ENCODE measurements around the gene ADGRV1. TPM values are rescaled to one million over a fixed set of nuclear protein-coding genes. Genes with fewer than 3 reads are reported as not detected.
"Not testable (repeated sequence)": the region's sequence is repeated elsewhere in the genome, so short reads cannot be mapped to it uniquely, and the experiment has no call there.

The ADGRV1 gene
- total RNA-seq, 4 donors from 2014 or later, result 0.08 to 0.87 (median 0.41) TPM

DNA sequence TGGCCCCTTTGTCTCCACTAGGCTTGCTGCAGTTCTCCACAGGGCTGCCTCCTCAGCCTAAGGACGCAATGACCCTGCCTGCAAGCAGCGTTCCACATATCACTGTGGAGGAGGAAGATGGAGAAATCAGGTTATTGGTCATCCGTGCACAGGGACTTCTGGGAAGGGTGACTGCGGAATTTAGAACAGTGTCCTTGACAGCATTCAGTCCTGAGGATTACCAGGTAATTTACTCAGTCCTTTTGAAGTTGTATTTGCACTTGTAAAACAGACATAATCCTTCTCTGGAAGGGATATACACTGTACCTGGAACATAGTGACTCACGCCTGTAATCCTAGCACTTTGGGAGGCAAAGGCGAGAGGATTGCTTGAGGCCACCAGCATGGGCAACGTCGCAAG is 116.6 kb downstream of the ADGRV1 start:
- 83 to 97% methylated on average over 6 to 7 of the region's 8 CpGs for WGBS, 2 donors (ENCODE audit: low coverage in 1 of 2)
- Histone ChIP-seq H3K4me1 (no peaks in the 10 kb centered on the region), H3K27ac (no peak overlapping the region), H3K4me3 (no peak overlapping the region), H3K36me3 (no peaks in the 10 kb centered on the region), H3K27me3 (no peaks in the 10 kb centered on the region), H3K9me3 (no peaks in the 10 kb centered on the region)
- TF ChIP-seq EP300 (IDR thresholded peaks at IDR 0.05) (no peak), POLR2AphosphoS5 (IDR thresholded peaks at IDR 0.05) (no peak), POLR2A (IDR thresholded peaks at IDR 0.05) (no peak)
- TF ChIP-seq, protein P1, sequence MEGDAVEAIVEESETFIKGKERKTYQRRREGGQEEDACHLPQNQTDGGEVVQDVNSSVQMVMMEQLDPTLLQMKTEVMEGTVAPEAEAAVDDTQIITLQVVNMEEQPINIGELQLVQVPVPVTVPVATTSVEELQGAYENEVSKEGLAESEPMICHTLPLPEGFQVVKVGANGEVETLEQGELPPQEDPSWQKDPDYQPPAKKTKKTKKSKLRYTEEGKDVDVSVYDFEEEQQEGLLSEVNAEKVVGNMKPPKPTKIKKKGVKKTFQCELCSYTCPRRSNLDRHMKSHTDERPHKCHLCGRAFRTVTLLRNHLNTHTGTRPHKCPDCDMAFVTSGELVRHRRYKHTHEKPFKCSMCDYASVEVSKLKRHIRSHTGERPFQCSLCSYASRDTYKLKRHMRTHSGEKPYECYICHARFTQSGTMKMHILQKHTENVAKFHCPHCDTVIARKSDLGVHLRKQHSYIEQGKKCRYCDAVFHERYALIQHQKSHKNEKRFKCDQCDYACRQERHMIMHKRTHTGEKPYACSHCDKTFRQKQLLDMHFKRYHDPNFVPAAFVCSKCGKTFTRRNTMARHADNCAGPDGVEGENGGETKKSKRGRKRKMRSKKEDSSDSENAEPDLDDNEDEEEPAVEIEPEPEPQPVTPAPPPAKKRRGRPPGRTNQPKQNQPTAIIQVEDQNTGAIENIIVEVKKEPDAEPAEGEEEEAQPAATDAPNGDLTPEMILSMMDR (IDR thresholded peaks at IDR 0.05), result no peak
- ATAC-seq, result no peak

DNA sequence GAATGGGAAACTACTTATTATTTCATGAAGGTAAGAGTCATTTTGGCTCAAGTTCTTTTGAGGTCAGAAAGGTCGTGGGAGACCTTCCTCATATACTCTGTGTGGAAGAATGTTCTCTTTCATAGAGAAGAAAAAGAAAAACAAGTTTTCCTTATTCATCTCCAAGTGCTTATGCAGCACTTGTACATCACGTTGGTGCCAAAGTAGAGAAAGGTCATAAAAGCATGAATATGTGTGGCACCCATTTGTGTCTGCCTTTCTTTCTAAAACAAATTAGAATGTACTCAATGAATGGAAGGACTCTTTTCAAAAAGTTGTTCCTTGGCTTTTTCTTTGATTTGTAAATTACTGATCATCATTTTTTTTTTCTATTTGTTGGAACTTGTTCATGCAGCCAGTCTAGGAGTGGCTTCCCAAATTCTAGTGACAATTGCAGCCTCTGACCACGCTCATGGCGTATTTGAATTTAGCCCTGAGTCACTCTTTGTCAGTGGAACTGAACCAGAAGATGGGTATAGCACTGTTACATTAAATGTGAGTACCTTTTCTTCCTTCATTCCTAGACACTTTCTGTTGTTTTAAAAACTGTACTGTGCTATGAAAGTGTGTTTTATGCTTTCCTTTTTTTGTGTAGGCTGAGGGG is 122.4 kb downstream of the ADGRV1 start:
- no peaks in the 10 kb centered on the region for H3K4me1 ChIP-seq
- no peaks in the 10 kb centered on the region for H3K36me3 ChIP-seq
- ATAC-seq, result no peak
- 66% methylated on average over 4 of the region's 4 CpGs for WGBS, 2 donors (ENCODE audit: low coverage in 1 of 2)
- H3K27me3 ChIP-seq, result no peaks in the 10 kb centered on the region
- TF ChIP-seq EP300 (IDR thresholded peaks at IDR 0.05), result no peak
- TF ChIP-seq, protein P1 (IDR thresholded peaks at IDR 0.05), result no peak
- TF ChIP-seq POLR2AphosphoS5 (IDR thresholded peaks at IDR 0.05), result no peak
- TF ChIP-seq POLR2A (IDR thresholded peaks at IDR 0.05), result no peak
- H3K9me3 ChIP-seq, result no peaks in the 10 kb centered on the region
- H3K27ac ChIP-seq, result no peak overlapping the region
- no peak overlapping the region for H3K4me3 ChIP-seq

DNA sequence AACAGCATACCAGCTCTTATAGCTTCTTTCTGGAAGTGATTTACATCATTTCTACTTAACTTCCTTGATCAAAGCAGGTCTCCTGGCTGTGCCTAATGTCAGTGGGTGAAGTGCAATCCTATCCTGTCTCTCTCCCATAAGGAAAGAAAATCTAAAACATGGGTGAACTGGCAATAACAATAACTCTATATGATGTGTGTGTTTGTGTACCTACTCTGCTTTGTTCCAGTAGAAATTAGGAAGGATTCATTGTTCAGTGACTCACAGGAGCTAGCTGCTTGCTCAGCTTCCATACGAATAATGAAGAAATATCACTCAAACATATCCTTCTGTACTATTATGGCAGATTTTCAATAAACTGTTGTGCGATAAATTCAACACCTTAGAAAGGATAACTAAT is 123.7 kb downstream of the ADGRV1 start:
- no peak for ATAC-seq
- H3K27me3 ChIP-seq, result no peaks in the 10 kb centered on the region
- no peaks in the 10 kb centered on the region for H3K9me3 ChIP-seq
- H3K36me3 ChIP-seq, result no peaks in the 10 kb centered on the region
- 64 to 74% methylated on average over 1 to 2 of the region's 2 CpGs for WGBS, 2 donors (ENCODE audit: low coverage in 1 of 2)
- no peaks in the 10 kb centered on the region for H3K4me1 ChIP-seq
- H3K4me3 ChIP-seq, result no peak overlapping the region
- TF ChIP-seq POLR2A (IDR thresholded peaks at IDR 0.05), result no peak
- TF ChIP-seq, protein P1 (IDR thresholded peaks at IDR 0.05), result no peak
- no peak for TF ChIP-seq POLR2AphosphoS5 (IDR thresholded peaks at IDR 0.05)
- TF ChIP-seq EP300 (IDR thresholded peaks at IDR 0.05), result no peak
- no peak overlapping the region for H3K27ac ChIP-seq

DNA sequence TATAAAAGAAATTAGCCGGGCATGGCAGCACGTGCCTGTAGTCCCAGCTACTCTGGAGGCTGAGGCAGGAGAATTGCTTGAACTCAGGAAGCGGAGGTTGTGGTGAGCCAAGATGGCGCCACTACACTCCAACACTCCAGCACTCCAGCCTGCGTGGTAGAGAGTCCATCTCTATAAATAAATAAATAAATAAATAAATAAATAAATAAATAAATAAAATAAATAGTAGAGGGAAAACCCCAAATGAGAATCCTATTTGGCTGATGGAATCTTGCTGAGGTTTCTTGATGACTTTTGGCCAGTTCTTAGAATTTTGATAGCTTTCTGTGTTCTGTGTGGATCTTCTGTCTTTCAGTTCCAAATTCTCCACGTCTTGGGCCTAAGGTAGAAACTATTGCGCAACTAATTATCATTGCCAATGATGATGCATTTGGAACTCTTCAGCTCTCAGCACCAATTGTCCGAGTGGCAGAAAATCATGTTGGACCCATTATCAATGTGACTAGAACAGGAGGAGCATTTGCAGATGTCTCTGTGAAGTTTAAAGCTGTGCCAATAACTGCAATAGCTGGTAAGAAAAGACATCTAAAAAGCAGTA is 126.9 kb downstream of the ADGRV1 start:
- Histone ChIP-seq H3K27ac (no peak overlapping the region), H3K4me1 (no peaks in the 10 kb centered on the region), H3K27me3 (no peaks in the 10 kb centered on the region), H3K4me3 (no peak overlapping the region), H3K36me3 (no peaks in the 10 kb centered on the region), H3K9me3 (no peaks in the 10 kb centered on the region)
- no peak for ATAC-seq
- TF ChIP-seq POLR2AphosphoS5 (IDR thresholded peaks at IDR 0.05) (no peak), POLR2A (IDR thresholded peaks at IDR 0.05) (no peak), EP300 (IDR thresholded peaks at IDR 0.05) (no peak)
- TF ChIP-seq, protein P1 (IDR thresholded peaks at IDR 0.05), result no peak
- WGBS, 2 donors (ENCODE audit: low coverage in 1 of 2), result 81 to 90% methylated on average over 3 to 8 of the region's 8 CpGs

GRCh38 chr5:90686363-90686762 is 127.8 kb downstream of the ADGRV1 start:
- not testable (repeated sequence) for H3K4me1 ChIP-seq, H3K36me3 ChIP-seq, H3K9me3 ChIP-seq, H3K27me3 ChIP-seq, H3K27ac ChIP-seq, H3K4me3 ChIP-seq, ATAC-seq
- WGBS, 2 donors (ENCODE audit: low coverage in 1 of 2), result 100% methylated on average over 2 of the region's 2 CpGs; no CpG with 5 or more reads in 1 of the 2 donors

DNA sequence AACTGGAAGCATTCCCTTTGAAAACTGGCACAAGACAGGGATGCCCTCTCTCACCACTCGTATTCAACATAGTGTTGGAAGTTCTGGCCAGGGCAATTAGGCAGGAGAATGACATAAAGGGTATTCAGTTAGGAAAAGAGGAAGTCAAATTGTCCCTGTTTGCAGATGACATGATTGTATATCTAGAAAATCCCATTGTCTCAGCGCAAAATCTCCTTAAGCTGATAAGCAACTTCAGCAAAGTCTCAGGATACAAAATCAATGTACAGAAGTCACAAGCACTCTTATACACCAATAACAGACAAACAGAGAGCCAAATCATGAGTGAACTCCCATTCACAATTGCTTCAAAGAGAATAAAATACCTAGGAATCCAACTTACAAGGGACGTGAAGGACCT is 128.9 kb downstream of the ADGRV1 start:
- 56 to 57% methylated on average over 1 to 2 of the region's 3 CpGs for WGBS, 2 donors (ENCODE audit: low coverage in 1 of 2)
- H3K27me3 ChIP-seq, H3K4me1 ChIP-seq, H3K36me3 ChIP-seq, ATAC-seq, H3K27ac ChIP-seq, H3K4me3 ChIP-seq, H3K9me3 ChIP-seq: not testable (repeated sequence)
